Progenitor cell of endocrine pancreas (in vitro differentiated cells): ENCODE results near the gene BBS12. TPM values are rescaled to one million over a fixed set of nuclear protein-coding genes. Genes with fewer than 3 reads are reported as not detected.

Experiments
- DNase-seq: peaks from one replicate; pipeline ENCODE4 v3.0.0; 2021; ENCODE audit warnings: low spot score; ENCODE audit not compliant: unreplicated experiment
- H3K27ac Mint-ChIP-seq: 2 replicates; pipeline ENCODE4 v1.8.0; 2021; ENCODE audit warnings: mild to moderate bottlenecking, moderate library complexity, mixed read lengths
- H3K27me3 Mint-ChIP-seq: 2 replicates; pipeline ENCODE4 v1.8.0; 2021; ENCODE audit warnings: mixed read lengths
- H3K36me3 Mint-ChIP-seq: 2 replicates; pipeline ENCODE4 v1.8.0; 2022; ENCODE audit warnings: mixed read lengths; ENCODE audit not compliant: insufficient read depth
- H3K4me1 Mint-ChIP-seq: 2 replicates; pipeline ENCODE4 v1.8.0; 2021; ENCODE audit warnings: low read depth, mixed read lengths
- H3K4me3 Mint-ChIP-seq: 2 replicates; pipeline ENCODE4 v1.8.0; 2021; ENCODE audit warnings: low read depth, mild to moderate bottlenecking, moderate library complexity, mixed read lengths
- H3K9me3 Mint-ChIP-seq: 2 replicates; pipeline ENCODE4 v1.8.0; 2021; ENCODE audit warnings: low read depth, mixed read lengths
- CTCF ChIP-seq: fragments of 200-600 bp; sonication (generic); IDR thresholded peaks from one replicate; pipeline ENCODE4 v1.5.0; 2021; ENCODE audit warnings: antibody characterized with exemption, mild to moderate bottlenecking; ENCODE audit not compliant: unreplicated experiment
- total RNA-seq: library from RNA; stranded (reverse); gene quantifications from 2 replicates; pipeline ENCODE4 v1.2.1, GENCODE V29; 2021

The BBS12 gene
- total RNA-seq, 1 donor from 2014 or later = 4.9 TPM

GRCh38 chr4:122701965-122702364 lies 30.5 kb upstream of the BBS12 start:
- no peak for TF ChIP-seq CTCF
- Mint-ChIP-seq H3K4me3 (no peak overlapping the region), H3K27ac (no peak overlapping the region), H3K27me3 (no peaks in the 10 kb centered on the region), H3K4me1 (no peaks in the 10 kb centered on the region), H3K36me3 (no peaks in the 10 kb centered on the region), H3K9me3 (no peaks in the 10 kb centered on the region)
- DNase-seq = no peak

- TF ChIP-seq CTCF = no peak
- H3K9me3 Mint-ChIP-seq = no peaks in the 10 kb centered on the region
- H3K27ac Mint-ChIP-seq = no peak overlapping the region
- no peak overlapping the region for H3K4me3 Mint-ChIP-seq
- DNase-seq = no peak
- H3K4me1 Mint-ChIP-seq = no peaks in the 10 kb centered on the region
- H3K36me3 Mint-ChIP-seq = no peaks in the 10 kb centered on the region
- no peaks in the 10 kb centered on the region for H3K27me3 Mint-ChIP-seq
Measured at GRCh38 chr4:122702939-122703338, 29.6 kb upstream of the BBS12 start.

DNA sequence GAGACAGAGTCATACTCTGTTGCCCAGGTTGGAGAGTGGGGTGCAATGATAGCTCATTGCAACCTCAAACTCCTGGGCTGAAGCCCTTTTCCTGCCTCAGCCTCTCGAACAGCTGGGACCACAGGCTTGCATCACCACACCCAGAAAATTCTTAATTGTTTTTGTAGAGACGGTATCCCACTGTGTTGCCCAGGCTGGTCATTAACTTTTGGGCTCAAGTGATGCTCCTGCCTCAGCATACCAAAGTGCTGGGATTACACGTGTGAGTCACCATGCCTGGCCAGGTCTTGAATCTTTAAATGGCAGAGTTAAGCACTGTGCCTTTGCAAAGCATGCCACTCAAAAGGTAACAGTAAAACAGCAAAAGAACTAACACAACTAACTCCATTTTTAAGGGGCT lies 28.6 kb upstream of the BBS12 start:
- no peak overlapping the region for H3K4me3 Mint-ChIP-seq
- H3K4me1 Mint-ChIP-seq = no peaks in the 10 kb centered on the region
- H3K36me3 Mint-ChIP-seq = no peaks in the 10 kb centered on the region
- H3K27ac Mint-ChIP-seq = no peak overlapping the region
- no peak for TF ChIP-seq CTCF
- H3K27me3 Mint-ChIP-seq = no peaks in the 10 kb centered on the region
- DNase-seq = no peak
- H3K9me3 Mint-ChIP-seq = no peaks in the 10 kb centered on the region

- no peak for TF ChIP-seq CTCF
- DNase-seq = no peak
- Mint-ChIP-seq H3K4me3 (no peak overlapping the region), H3K9me3 (no peaks in the 10 kb centered on the region), H3K27me3 (no peaks in the 10 kb centered on the region), H3K27ac (no peak overlapping the region), H3K36me3 (no peaks in the 10 kb centered on the region), H3K4me1 (no peaks in the 10 kb centered on the region)
Measured at GRCh38 chr4:122705009-122705408, 27.5 kb upstream of the BBS12 start.

GRCh38 chr4:122705547-122706117 lies 26.9 kb upstream of the BBS12 start:
- Mint-ChIP-seq H3K27me3 (no peaks in the 10 kb centered on the region), H3K27ac (no peak overlapping the region), H3K4me1 (peaks cover 2% of the 10 kb centered on the region), H3K4me3 (no peak overlapping the region), H3K36me3 (no peaks in the 10 kb centered on the region), H3K9me3 (no peaks in the 10 kb centered on the region)
- no peak for TF ChIP-seq CTCF
- no peak for DNase-seq
